K562 (cell line): ENCODE measurements around the gene NCKAP1. TPM values are rescaled to one million over a fixed set of nuclear protein-coding genes. Genes with fewer than 3 reads are reported as not detected.
A peak's percentile ranks its signal among the peaks of the same experiment; 100 is the strongest.

Source experiments
- CCNT2 ChIP-seq: IDR thresholded peaks from 2 replicates; pipeline ENCODE4 v1.6.1; 2011; ENCODE audit warnings: borderline replicate concordance, low read depth, mild to moderate bottlenecking, moderate library complexity, mixed read lengths, low read length; ENCODE audit not compliant: insufficient read length; ENCODE audit errors: extremely low read depth
- CREM ChIP-seq: IDR thresholded peaks from 2 replicates; pipeline ENCODE4 v1.6.1; 2014; ENCODE audit warnings: antibody characterized with exemption, low read depth
- GABPB1 ChIP-seq: sonication (generic); formaldehyde crosslinking; IDR thresholded peaks from 2 replicates; pipeline ENCODE4 v1.8.0; 2022; ENCODE audit warnings: mild to moderate bottlenecking, missing genetic modification reagents
- HDAC1 ChIP-seq, 2 experiments: fragments of 450-650 bp; IDR thresholded peaks; 2 replicates each; pipeline ENCODE4 v1.6.1; 2016 to 2017; ENCODE audit warnings: inconsistent platforms in 1 of 2, mild to moderate bottlenecking in 1 of 2, moderate library complexity in 1 of 2
- LEF1 ChIP-seq: fragments of 450-650 bp; IDR thresholded peaks from 2 replicates; pipeline ENCODE4 v1.6.1; 2016; ENCODE audit warnings: mild to moderate bottlenecking
- MTA2 ChIP-seq: fragments of 450-650 bp; IDR thresholded peaks from 2 replicates; pipeline ENCODE4 v1.6.1; 2016; ENCODE audit warnings: low read depth
- NFYB ChIP-seq: IDR thresholded peaks from 2 replicates; pipeline ENCODE4 v1.6.1; 2011; ENCODE audit warnings: mild to moderate bottlenecking, moderate library complexity; ENCODE audit not compliant: insufficient read length; ENCODE audit errors: extremely low read depth
- SMAD4 ChIP-seq: fragments of 250-450 bp; sonication (Bioruptor Pico); conservative IDR thresholded peaks from 2 replicates; pipeline ENCODE4 v1.8.0; 2021; ENCODE audit warnings: inconsistent platforms, mild to moderate bottlenecking, moderate library complexity
- SRSF1 ChIP-seq: fragments of 200-400 bp; formaldehyde crosslinking; IDR thresholded peaks from 2 replicates; pipeline ENCODE4 v1.6.1; 2017; ENCODE audit warnings: mild to moderate bottlenecking, low read depth, low read length, moderate library complexity
- STAT6 ChIP-seq: sonication (generic); formaldehyde crosslinking; IDR thresholded peaks from 2 replicates; pipeline ENCODE4 v1.8.1; 2023; ENCODE audit warnings: mild to moderate bottlenecking, missing genetic modification reagents
- ZNF384 ChIP-seq: IDR thresholded peaks from 2 replicates; pipeline ENCODE4 v1.6.1; 2012; ENCODE audit warnings: low read depth, low read length, improper control_type of control experiment
- polyA plus RNA-seq, 8 experiments: library from polyadenylated mRNA; depleted of rRNA in 4 of 8; stranded (reverse) in 5 of 8; unstranded in 3 of 8; fragments of >200 nt; fragmentation: Nextera tagmentation in 2 of 8; fragmentation: Illumina TruSeq in 1 of 8; extraction: Ambion mirVana in 2 of 8; extraction: Trizol in 1 of 8; gene quantifications; 2 replicates each; pipeline versions ENCODE4 v1.2.1 to v1.2.3, GENCODE V29; 2011 to 2014; ENCODE audit warnings: inconsistent platforms in 1 of 8, missing spikeins in 1 of 8
- total RNA-seq, 7 experiments: library from RNA; depleted of rRNA in 6 of 7; stranded (reverse); fragments of >200 nt in 6 of 7; fragmentation: Illumina TruSeq in 2 of 7; extraction: Trizol in 2 of 7; gene quantifications; 2 replicates each; pipeline versions ENCODE4 v1.2.1 to v1.2.3, GENCODE V29; 2011 to 2021; ENCODE audit warnings: low replicate concordance in 1 of 7
- TF ChIP-seq, protein P1 (sequence below): fragments of 450-650 bp; IDR thresholded peaks from 2 replicates; pipeline ENCODE4 v1.6.1; 2016; ENCODE audit warnings: antibody characterized with exemption
- TF ChIP-seq, protein P2 (sequence below): fragments of 450-650 bp; IDR thresholded peaks from one replicate; pipeline ENCODE4 v1.6.1; 2018; ENCODE audit warnings: mild to moderate bottlenecking, moderate library complexity; ENCODE audit not compliant: partially characterized antibody
- TF ChIP-seq, protein P3 (sequence below): fragments of 450-650 bp; IDR thresholded peaks from 2 replicates; pipeline ENCODE4 v1.6.1; 2016; ENCODE audit warnings: low read depth

NCKAP1 gene
- total and polyA plus RNA-seq, 9 of the 15 experiments (the other 6 are each of a cell fraction or from before 2014, with no cell fraction given): 34.0 to 153 (median 88.7) TPM

DNA sequence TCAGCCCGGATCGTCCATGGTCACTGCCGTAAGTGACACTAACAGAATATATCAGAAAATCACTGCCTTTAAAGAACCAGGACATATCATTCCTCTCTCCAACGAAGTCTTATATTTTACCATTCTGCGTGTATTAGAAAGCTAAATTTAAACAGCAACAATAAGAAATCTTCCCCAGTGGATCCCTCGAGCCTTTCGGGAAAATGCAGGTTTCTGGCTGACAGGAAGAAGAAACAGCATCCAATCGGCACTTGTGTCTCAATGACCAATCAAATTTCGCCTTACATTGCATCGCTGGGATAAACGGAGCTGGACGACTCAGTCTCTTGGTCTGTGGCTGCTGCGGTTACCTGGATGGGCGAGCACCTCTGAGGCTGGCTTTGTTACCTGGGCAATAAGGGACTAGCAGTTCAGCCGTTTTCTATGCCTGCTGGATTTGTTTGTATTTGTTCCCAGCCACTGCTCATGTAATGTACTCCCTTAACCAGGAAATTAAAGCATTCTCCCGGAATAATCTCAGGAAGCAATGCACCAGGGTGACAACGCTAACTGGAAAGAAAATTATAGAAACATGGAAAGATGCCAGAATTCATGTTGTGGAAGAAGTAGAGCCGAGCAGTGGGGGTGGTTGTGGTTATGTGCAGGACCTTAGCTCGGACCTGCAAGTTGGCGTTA is 40.3 kb upstream of the NCKAP1 start, which contains the start of gene DUSP19 (continued):
- TF ChIP-seq, protein P1, sequence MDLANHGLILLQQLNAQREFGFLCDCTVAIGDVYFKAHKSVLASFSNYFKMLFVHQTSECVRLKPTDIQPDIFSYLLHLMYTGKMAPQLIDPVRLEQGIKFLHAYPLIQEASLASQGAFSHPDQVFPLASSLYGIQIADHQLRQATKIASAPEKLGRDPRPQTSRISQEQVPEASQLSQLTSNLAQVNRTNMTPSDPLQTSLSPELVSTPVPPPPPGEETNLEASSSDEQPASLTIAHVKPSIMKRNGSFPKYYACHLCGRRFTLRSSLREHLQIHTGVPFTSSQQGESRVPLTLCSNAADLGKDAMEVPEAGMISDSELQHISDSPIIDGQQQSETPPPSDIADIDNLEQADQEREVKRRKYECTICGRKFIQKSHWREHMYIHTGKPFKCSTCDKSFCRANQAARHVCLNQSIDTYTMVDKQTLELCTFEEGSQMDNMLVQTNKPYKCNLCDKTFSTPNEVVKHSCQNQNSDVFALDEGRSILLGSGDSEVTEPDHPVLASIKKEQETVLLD: peak; percentile 60; the same call in 1 of the 2 replicates
- TF ChIP-seq MTA2: no peak
- TF ChIP-seq, protein P2, sequence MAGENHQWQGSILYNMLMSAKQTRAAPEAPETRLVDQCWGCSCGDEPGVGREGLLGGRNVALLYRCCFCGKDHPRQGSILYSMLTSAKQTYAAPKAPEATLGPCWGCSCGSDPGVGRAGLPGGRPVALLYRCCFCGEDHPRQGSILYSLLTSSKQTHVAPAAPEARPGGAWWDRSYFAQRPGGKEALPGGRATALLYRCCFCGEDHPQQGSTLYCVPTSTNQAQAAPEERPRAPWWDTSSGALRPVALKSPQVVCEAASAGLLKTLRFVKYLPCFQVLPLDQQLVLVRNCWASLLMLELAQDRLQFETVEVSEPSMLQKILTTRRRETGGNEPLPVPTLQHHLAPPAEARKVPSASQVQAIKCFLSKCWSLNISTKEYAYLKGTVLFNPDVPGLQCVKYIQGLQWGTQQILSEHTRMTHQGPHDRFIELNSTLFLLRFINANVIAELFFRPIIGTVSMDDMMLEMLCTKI: no peak
- TF ChIP-seq NFYB: peak; percentile 92
- TF ChIP-seq, protein P3, sequence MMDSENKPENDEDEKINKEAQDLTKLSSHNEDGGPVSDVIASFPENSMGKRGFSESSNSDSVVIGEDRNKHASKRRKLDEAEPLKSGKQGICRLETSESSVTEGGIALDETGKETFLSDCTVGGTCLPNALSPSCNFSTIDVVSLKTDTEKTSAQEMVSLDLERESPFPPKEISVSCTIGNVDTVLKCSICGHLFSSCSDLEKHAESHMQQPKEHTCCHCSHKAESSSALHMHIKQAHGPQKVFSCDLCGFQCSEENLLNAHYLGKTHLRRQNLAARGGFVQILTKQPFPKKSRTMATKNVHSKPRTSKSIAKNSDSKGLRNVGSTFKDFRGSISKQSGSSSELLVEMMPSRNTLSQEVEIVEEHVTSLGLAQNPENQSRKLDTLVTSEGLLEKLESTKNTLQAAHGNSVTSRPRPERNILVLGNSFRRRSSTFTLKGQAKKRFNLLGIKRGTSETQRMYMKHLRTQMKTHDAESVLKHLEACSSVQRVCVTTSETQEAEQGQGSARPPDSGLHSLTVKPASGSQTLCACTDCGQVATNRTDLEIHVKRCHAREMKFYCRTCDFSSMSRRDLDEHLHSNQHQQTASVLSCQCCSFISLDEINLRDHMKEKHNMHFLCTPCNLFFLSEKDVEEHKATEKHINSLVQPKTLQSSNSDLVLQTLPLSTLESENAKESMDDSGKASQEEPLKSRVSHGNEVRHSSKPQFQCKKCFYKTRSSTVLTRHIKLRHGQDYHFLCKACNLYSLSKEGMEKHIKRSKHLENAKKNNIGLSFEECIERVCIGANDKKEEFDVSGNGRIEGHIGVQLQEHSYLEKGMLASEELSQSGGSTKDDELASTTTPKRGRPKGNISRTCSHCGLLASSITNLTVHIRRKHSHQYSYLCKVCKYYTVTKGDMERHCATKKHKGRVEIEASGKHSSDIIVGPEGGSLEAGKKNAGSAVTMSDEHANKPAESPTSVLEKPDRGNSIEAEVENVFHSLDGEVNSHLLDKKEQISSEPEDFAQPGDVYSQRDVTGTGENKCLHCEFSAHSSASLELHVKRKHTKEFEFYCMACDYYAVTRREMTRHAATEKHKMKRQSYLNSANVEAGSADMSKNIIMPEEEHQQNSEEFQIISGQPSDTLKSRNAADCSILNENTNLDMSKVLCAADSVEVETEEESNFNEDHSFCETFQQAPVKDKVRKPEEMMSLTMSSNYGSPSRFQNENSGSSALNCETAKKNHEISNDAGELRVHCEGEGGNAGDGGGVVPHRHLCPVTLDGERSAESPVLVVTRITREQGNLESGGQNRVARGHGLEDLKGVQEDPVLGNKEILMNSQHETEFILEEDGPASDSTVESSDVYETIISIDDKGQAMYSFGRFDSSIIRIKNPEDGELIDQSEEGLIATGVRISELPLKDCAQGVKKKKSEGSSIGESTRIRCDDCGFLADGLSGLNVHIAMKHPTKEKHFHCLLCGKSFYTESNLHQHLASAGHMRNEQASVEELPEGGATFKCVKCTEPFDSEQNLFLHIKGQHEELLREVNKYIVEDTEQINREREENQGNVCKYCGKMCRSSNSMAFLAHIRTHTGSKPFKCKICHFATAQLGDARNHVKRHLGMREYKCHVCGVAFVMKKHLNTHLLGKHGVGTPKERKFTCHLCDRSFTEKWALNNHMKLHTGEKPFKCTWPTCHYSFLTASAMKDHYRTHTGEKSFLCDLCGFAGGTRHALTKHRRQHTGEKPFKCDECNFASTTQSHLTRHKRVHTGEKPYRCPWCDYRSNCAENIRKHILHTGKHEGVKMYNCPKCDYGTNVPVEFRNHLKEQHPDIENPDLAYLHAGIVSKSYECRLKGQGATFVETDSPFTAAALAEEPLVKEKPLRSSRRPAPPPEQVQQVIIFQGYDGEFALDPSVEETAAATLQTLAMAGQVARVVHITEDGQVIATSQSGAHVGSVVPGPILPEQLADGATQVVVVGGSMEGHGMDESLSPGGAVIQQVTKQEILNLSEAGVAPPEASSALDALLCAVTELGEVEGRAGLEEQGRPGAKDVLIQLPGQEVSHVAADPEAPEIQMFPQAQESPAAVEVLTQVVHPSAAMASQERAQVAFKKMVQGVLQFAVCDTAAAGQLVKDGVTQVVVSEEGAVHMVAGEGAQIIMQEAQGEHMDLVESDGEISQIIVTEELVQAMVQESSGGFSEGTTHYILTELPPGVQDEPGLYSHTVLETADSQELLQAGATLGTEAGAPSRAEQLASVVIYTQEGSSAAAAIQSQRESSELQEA: no peak
- peak; percentile 71 for TF ChIP-seq CREM
- TF ChIP-seq SMAD4 (CRISPR knock-in tag): no peak
- peak; percentile 71; the same call in 1 of the 2 replicates for TF ChIP-seq GABPB1 (CRISPR knock-in tag)
- no peak for TF ChIP-seq SRSF1
- TF ChIP-seq CCNT2: no peak
- peak in 1 of 2 experiments; percentile 67; a peak in 2 of 4 replicates for TF ChIP-seq HDAC1 (IDR thresholded peaks at IDR 0.05)
- TF ChIP-seq LEF1: peak; percentile 26; the same call in 1 of the 2 replicates
- no peak for TF ChIP-seq ZNF384
- TF ChIP-seq STAT6 (CRISPR knock-in tag): no peak
